Keratinocyte (primary cell): ENCODE results near the gene CTNNA2. TPM values are rescaled to one million over a fixed set of nuclear protein-coding genes. Genes with fewer than 3 reads are reported as not detected.

Source experiments
- DNase-seq: peaks from one replicate; pipeline ENCODE4 v3.0.0-alpha.2; 2011; ENCODE audit warnings: low read depth, missing footprints, low spot score
- FAIRE-seq: peaks from 2 replicates; lab custom pipeline; 2011; peaks lifted over from hg19 to GRCh38; lab: Jason Lieb, UNC
- H2AFZ ChIP-seq: 2 replicates; pipeline ENCODE4 v1.6.0; 2012; ENCODE audit warnings: low read length, control low read depth, inconsistent platforms; ENCODE audit not compliant: control insufficient read depth
- H3K27ac ChIP-seq: 2 replicates; pipeline ENCODE4 v1.5.1; 2011; ENCODE audit warnings: low read length; ENCODE audit not compliant: control insufficient read depth, insufficient read depth
- H3K27me3 ChIP-seq: 3 replicates; pipeline ENCODE4 v1.6.0; 2011; ENCODE audit warnings: low read length; ENCODE audit not compliant: control insufficient read depth, insufficient read depth; ENCODE audit errors: extremely low read depth
- H3K36me3 ChIP-seq, 2 experiments: 2 replicates in 1 of 2; 3 replicates in 1 of 2; pipeline ENCODE4 v1.5.1; 2011; ENCODE audit warnings: low read length in 2 of 2, mild to moderate bottlenecking in 1 of 2; ENCODE audit not compliant: control insufficient read depth in 2 of 2, insufficient read depth in 2 of 2; ENCODE audit errors: extremely low read depth in 1 of 2
- H3K4me1 ChIP-seq: 3 replicates; pipeline ENCODE4 v1.5.1; 2011; ENCODE audit warnings: low read length; ENCODE audit not compliant: control insufficient read depth, insufficient read depth; ENCODE audit errors: extremely low read depth
- H3K4me2 ChIP-seq: 3 replicates; pipeline ENCODE4 v1.6.0; 2011; ENCODE audit warnings: low read depth, low read length; ENCODE audit not compliant: control insufficient read depth, insufficient read depth; ENCODE audit errors: extremely low read depth
- H3K4me3 ChIP-seq, 3 experiments: fragments of 200-600 bp in 1 of 3; sonication (generic) in 1 of 3; 2 replicates in 2 of 3; 3 replicates in 1 of 3; pipeline ENCODE4 v1.5.1; 2011 to 2016; ENCODE audit warnings: low read length in 3 of 3, mild to moderate bottlenecking in 3 of 3, control low read depth in 2 of 3, inconsistent platforms in 1 of 3, low read depth in 1 of 3, mixed read lengths in 1 of 3, mixed run types in 1 of 3, moderate library complexity in 1 of 3; ENCODE audit not compliant: control insufficient read depth in 2 of 3, insufficient read depth in 2 of 3; ENCODE audit errors: extremely low read depth in 1 of 3
- H3K79me2 ChIP-seq: 2 replicates; pipeline ENCODE4 v1.6.0; 2012; ENCODE audit warnings: low read length; ENCODE audit not compliant: control insufficient read depth, insufficient read depth
- H3K9ac ChIP-seq: 3 replicates; pipeline ENCODE4 v1.6.0; 2011; ENCODE audit warnings: low read length; ENCODE audit not compliant: control insufficient read depth, insufficient read depth; ENCODE audit errors: extremely low read depth
- H3K9me1 ChIP-seq: 3 replicates; pipeline ENCODE4 v1.6.0; 2011; ENCODE audit warnings: low read length; ENCODE audit not compliant: control insufficient read depth, insufficient read depth; ENCODE audit errors: extremely low read depth
- H3K9me3 ChIP-seq: 2 replicates; pipeline ENCODE4 v1.5.1; 2012; ENCODE audit warnings: low read depth, low read length; ENCODE audit not compliant: control insufficient read depth
- H4K20me1 ChIP-seq: 3 replicates; pipeline ENCODE4 v1.6.0; 2011; ENCODE audit warnings: low read length; ENCODE audit not compliant: control insufficient read depth, insufficient read depth; ENCODE audit errors: extremely low read depth
- EZH2 ChIP-seq: IDR thresholded peaks from one replicate; pipeline ENCODE4 v1.6.1; 2012; ENCODE audit warnings: inconsistent platforms, mild to moderate bottlenecking, low read length, moderate library complexity
- dilution Hi-C: fragments of 300-500 bp; cut with MboI; formaldehyde crosslinking; loops from one replicate; pipeline ENCODE4 v1.7.0; 2020; ENCODE audit warnings: low sequenced_read_pairs; ENCODE audit not compliant: extremely low pct_ligation_motif_present
- polyA plus RNA-seq, 5 experiments: library from polyadenylated mRNA; depleted of rRNA in 3 of 5; stranded (reverse) in 3 of 5; stranded (forward) in 1 of 5; unstranded in 1 of 5; fragments of >200 nt; gene quantifications; 1 replicate in 1 of 5; 2 replicates in 3 of 5; 3 replicates in 1 of 5; pipeline versions ENCODE4 v1.2.1 to v1.2.3, GENCODE V29; 2011 to 2012; ENCODE audit warnings: missing spikeins in 2 of 5, low read depth in 1 of 5, low replicate concordance in 1 of 5
- TF ChIP-seq, protein P1 (sequence below), 3 experiments: IDR thresholded peaks in 1 of 3; conservative IDR thresholded peaks in 1 of 3; optimal IDR thresholded peaks in 1 of 3; 2 replicates in 2 of 3; 3 replicates in 1 of 3; pipeline versions ENCODE3 to v1.5.1; 2011; ENCODE audit warnings: low read length in 3 of 3, mild to moderate bottlenecking in 3 of 3, moderate library complexity in 2 of 3, control low read depth in 1 of 3, inconsistent platforms in 1 of 3; ENCODE audit not compliant: insufficient read depth in 2 of 3; ENCODE audit errors: extremely low read depth in 1 of 3

CTNNA2 gene
- polyA plus RNA-seq, 1 donor (not counting 4 experiments of a cell fraction or from before 2014, with no cell fraction given), result not detected

- DNase-seq, result no peak
- H3K4me2 ChIP-seq, result no peak overlapping the region
- dilution Hi-C loops, result no loop called here
Observed at GRCh38 chr2:80340022-80340421, 827.2 kb downstream of the CTNNA2 start.

DNA sequence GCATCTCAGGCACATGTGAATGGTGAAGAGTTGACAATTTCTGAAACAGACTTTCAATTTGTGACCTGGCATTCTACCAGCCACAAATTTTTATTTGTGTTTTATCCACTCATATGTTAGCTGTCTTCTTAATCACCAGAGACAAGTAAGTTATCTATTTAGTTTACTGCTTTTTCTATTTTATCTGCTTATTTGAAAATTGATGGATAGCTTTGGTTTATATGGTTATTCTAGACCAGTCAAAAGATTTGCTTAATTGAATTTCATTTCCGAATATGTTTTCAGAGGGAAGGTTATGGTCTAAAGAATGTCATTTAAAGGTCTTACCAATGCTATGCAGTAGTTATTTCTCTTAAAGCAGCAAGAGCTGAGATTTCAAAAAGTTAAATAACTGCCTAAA is 835.2 kb downstream of the CTNNA2 start:
- H3K4me2 ChIP-seq, result no peak overlapping the region
- H3K36me3 ChIP-seq, result no peaks in the 10 kb centered on the region
- no peaks in the 10 kb centered on the region for H3K9me3 ChIP-seq
- H3K9me1 ChIP-seq, result no peaks in the 10 kb centered on the region
- no peak overlapping the region for H2AFZ ChIP-seq
- FAIRE-seq (no peak), DNase-seq (no peak)
- dilution Hi-C loops, result no loop called here
- no peaks in the 10 kb centered on the region for H4K20me1 ChIP-seq
- H3K27me3 ChIP-seq, result no peaks in the 10 kb centered on the region
- H3K4me3 ChIP-seq, result no peak overlapping the region
- no peaks in the 10 kb centered on the region for H3K4me1 ChIP-seq
- H3K27ac ChIP-seq, result no peak overlapping the region
- H3K79me2 ChIP-seq, result no peaks in the 10 kb centered on the region
- H3K9ac ChIP-seq, result no peak overlapping the region
- TF ChIP-seq EZH2, result no peak
- TF ChIP-seq, protein P1, sequence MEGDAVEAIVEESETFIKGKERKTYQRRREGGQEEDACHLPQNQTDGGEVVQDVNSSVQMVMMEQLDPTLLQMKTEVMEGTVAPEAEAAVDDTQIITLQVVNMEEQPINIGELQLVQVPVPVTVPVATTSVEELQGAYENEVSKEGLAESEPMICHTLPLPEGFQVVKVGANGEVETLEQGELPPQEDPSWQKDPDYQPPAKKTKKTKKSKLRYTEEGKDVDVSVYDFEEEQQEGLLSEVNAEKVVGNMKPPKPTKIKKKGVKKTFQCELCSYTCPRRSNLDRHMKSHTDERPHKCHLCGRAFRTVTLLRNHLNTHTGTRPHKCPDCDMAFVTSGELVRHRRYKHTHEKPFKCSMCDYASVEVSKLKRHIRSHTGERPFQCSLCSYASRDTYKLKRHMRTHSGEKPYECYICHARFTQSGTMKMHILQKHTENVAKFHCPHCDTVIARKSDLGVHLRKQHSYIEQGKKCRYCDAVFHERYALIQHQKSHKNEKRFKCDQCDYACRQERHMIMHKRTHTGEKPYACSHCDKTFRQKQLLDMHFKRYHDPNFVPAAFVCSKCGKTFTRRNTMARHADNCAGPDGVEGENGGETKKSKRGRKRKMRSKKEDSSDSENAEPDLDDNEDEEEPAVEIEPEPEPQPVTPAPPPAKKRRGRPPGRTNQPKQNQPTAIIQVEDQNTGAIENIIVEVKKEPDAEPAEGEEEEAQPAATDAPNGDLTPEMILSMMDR (optimal IDR thresholded peaks at IDR 0.05 in 1 of 3, IDR thresholded peaks at IDR 0.05 in 1 of 3, conservative IDR thresholded peaks at IDR 0.05 in 1 of 3; ENCODE audit: extremely low read depth in 1 of 3, insufficient read depth in 2 of 3, low read length in 3 of 3), result no peak

More at GRCh38 chr2:80340022-80340421, 827.2 kb downstream of the CTNNA2 start:
- no peaks in the 10 kb centered on the region for H3K79me2 ChIP-seq
- H3K4me1 ChIP-seq, result no peaks in the 10 kb centered on the region
- H3K27me3 ChIP-seq, result no peaks in the 10 kb centered on the region
- H3K27ac ChIP-seq, result no peak overlapping the region
- no peaks in the 10 kb centered on the region for H4K20me1 ChIP-seq
- no peak overlapping the region for H2AFZ ChIP-seq
- no peak overlapping the region for H3K4me3 ChIP-seq
- no peak overlapping the region for H3K9ac ChIP-seq
- H3K36me3 ChIP-seq, result no peaks in the 10 kb centered on the region
- H3K9me3 ChIP-seq, result no peaks in the 10 kb centered on the region
- TF ChIP-seq, protein P1 (optimal IDR thresholded peaks at IDR 0.05 in 1 of 3, IDR thresholded peaks at IDR 0.05 in 1 of 3, conservative IDR thresholded peaks at IDR 0.05 in 1 of 3; ENCODE audit: extremely low read depth in 1 of 3, insufficient read depth in 2 of 3, low read length in 3 of 3), result no peak
- no peak for TF ChIP-seq EZH2
- H3K9me1 ChIP-seq, result no peaks in the 10 kb centered on the region
- FAIRE-seq, result no peak
